GM12865 (cell line): ENCODE data around the gene SASH1.

Source experiments
- DNase-seq: peaks from one replicate; pipeline ENCODE4 v3.0.0; 2010; ENCODE audit warnings: low read depth
- H3K4me3 ChIP-seq: 2 replicates; pipeline ENCODE4 v1.5.1; 2011; ENCODE audit warnings: mild to moderate bottlenecking, low read depth, low read length, control low read depth
- TF ChIP-seq, protein P1 (sequence below): IDR thresholded peaks from 2 replicates; pipeline ENCODE4 v1.5.1; 2011; ENCODE audit warnings: low read length, control low read depth, low read depth, inconsistent platforms; ENCODE audit not compliant: insufficient read depth; ENCODE audit errors: missing control alignments

SASH1 gene

DNA sequence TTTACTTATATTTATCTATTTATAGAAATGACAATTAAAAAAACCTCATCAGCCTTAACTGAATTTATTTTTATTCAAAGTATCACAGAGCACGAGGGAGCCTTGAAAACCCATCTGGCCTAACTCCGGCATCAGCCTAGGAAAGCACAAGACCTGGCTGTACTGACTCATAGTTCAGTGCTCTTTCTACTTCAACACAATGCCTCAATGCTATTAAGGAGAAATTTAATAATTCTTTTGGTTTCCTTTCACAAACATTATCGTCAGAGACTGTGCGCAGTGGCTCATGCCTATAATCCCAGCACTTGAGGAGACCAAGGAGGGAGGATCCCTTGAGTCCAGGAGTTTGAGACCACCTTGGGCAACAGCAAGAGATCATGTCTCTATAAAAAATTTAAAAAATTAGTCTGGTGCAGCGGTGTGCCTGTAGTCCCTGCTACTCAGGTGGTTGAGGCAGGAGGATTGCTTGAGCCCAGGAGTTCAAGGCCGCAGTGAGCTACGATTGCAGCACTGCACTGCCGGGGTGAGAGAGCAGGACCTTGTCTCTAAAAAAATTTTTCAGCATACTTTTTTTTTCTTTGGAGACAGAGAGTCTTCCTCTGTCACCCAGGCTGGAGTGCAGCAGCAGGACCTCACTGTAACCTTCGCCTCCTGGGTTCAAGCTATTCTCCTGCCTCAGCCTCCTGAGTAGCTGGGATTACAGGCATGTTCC is 1.9 kb upstream of the SASH1 start:
- TF ChIP-seq, protein P1, sequence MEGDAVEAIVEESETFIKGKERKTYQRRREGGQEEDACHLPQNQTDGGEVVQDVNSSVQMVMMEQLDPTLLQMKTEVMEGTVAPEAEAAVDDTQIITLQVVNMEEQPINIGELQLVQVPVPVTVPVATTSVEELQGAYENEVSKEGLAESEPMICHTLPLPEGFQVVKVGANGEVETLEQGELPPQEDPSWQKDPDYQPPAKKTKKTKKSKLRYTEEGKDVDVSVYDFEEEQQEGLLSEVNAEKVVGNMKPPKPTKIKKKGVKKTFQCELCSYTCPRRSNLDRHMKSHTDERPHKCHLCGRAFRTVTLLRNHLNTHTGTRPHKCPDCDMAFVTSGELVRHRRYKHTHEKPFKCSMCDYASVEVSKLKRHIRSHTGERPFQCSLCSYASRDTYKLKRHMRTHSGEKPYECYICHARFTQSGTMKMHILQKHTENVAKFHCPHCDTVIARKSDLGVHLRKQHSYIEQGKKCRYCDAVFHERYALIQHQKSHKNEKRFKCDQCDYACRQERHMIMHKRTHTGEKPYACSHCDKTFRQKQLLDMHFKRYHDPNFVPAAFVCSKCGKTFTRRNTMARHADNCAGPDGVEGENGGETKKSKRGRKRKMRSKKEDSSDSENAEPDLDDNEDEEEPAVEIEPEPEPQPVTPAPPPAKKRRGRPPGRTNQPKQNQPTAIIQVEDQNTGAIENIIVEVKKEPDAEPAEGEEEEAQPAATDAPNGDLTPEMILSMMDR = no peak
- H3K4me3 ChIP-seq = no peak overlapping the region
- no peak for DNase-seq

DNA sequence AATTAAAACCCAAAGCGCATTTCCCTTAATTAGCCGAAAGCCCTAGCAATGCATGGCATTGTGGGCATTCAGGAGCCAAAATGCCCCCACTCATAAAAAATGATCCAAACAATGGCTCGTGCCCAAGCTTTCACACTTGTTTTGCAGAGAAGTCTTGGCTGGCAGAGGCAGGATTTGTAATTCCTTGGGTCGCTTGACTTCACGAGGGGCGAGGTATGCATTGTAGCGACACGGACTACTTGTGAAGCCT is 613 bp upstream of the SASH1 start:
- no peak for DNase-seq
- TF ChIP-seq, protein P1 = no peak
- no peak overlapping the region for H3K4me3 ChIP-seq

GRCh38 chr6:148343047-148343782 is 577 bp downstream of the SASH1 start:
- no peak for DNase-seq
- H3K4me3 ChIP-seq = no peak overlapping the region
- TF ChIP-seq, protein P1 = no peak

- TF ChIP-seq, protein P1 = no peak
- no peak for DNase-seq
- H3K4me3 ChIP-seq = no peak overlapping the region
Observed at GRCh38 chr6:148345176-148345575, 2.5 kb downstream of the SASH1 start.

DNA sequence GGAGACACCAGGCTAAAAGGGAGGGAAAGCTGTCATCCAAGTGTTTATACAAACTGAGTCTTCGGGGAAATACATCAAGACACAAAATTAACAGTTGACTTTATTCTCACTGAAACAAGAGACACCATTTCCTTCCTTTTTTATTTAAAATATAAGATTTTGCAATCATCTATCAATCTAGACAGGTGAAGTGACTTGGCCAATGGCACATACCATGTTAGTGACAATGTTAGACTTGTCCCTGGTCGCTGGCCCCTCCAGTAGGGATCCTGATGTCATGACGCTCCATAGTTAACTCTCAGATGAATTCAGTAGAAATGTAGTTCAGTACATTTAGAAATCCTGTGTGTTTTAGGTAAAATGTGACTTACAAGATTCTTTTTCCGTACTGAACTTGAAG is 2.9 kb downstream of the SASH1 start:
- no peak overlapping the region for H3K4me3 ChIP-seq
- TF ChIP-seq, protein P1 = no peak
- DNase-seq = no peak

DNA sequence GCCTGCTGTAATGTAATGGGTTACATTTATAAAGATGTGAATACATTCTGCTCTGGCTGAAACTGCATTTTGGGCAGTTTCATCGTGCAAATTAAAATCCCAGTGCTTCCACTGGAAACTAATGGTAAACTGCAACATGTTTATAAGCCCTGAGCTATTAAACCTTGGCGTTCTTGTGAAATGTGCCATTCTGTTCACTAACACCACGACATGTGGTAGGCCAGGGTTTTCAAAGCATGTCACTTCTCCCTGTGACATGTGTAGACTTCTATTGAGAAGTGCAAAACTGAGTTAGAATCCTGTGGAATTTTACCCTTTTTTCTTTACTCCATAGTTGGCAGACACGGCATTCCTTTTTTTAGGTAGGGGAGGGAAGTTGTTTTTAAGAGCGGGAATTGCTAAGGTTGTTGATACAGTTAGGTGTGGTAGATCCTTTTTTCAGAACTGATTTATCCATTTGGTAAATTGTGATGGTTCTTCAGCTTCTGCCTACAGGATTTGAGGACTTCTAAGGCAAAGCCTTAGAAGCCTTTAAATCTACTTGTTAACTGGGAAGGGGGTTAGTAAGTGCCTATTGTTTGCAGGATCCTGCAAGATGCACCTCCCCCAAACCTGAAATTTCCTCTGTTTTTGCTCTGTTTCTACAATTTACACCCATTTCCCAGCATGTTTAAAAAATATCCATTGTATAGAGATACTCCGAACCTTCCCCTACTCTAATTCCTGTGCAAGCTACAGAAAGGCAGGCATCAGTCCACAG is 4.2 kb downstream of the SASH1 start:
- no peak for DNase-seq
- no peak overlapping the region for H3K4me3 ChIP-seq
- TF ChIP-seq, protein P1 = no peak
